ENCODE measurements around the gene CPED1.
A peak's percentile ranks its signal among the peaks of the same experiment; 100 is the strongest.
"Not testable (repeated sequence)": the region's sequence is repeated elsewhere in the genome, so short reads cannot be mapped to it uniquely, and the experiment has no call there.

Gene CPED1

GRCh38 chr7:121269798-121270197 is 281.3 kb downstream of the CPED1 start:
- no peak for DNase-seq

- DNase-seq, result no peak
Observed at GRCh38 chr7:121271098-121271497, 282.6 kb downstream of the CPED1 start.

GRCh38 chr7:121271916-121272315 is 283.4 kb downstream of the CPED1 start:
- DNase-seq, result no peak

GRCh38 chr7:121272676-121273075 is 284.2 kb downstream of the CPED1 start:
- DNase-seq, result no peak

- peak; percentile 17 for DNase-seq
Observed at GRCh38 chr7:121273467-121274167, 285.1 kb downstream of the CPED1 start.

- DNase-seq, result no peak
Observed at GRCh38 chr7:121274467-121274866, 286.0 kb downstream of the CPED1 start.

GRCh38 chr7:121275204-121275603 is 286.7 kb downstream of the CPED1 start:
- no peak for DNase-seq

- no peak for DNase-seq
Observed at GRCh38 chr7:121276313-121276712, 287.8 kb downstream of the CPED1 start.

- DNase-seq, result peak; percentile 68
Observed at GRCh38 chr7:121278120-121279021, 289.9 kb downstream of the CPED1 start.

- peak; percentile 25 for DNase-seq
Observed at GRCh38 chr7:121279060-121279620, 290.6 kb downstream of the CPED1 start.

GRCh38 chr7:121279822-121280221 is 291.3 kb downstream of the CPED1 start:
- DNase-seq, result no peak

GRCh38 chr7:121280656-121281055 is 292.1 kb downstream of the CPED1 start:
- no peak for DNase-seq

- no peak for DNase-seq
Observed at GRCh38 chr7:121282129-121282528, 293.6 kb downstream of the CPED1 start.

- DNase-seq, result no peak
Observed at GRCh38 chr7:121285066-121285667, 296.7 kb downstream of the CPED1 start.

GRCh38 chr7:121286186-121286585 is 297.7 kb downstream of the CPED1 start:
- DNase-seq, result no peak

- DNase-seq, result peak; percentile 24
Observed at GRCh38 chr7:121286742-121287734, 298.5 kb downstream of the CPED1 start.

GRCh38 chr7:121288894-121289293 is 300.4 kb downstream of the CPED1 start:
- no peak for DNase-seq

- not testable (repeated sequence) for DNase-seq
Observed at GRCh38 chr7:121289930-121290329, 301.4 kb downstream of the CPED1 start.

- no peak for DNase-seq
Observed at GRCh38 chr7:121294448-121294992, 306.0 kb downstream of the CPED1 start.

GRCh38 chr7:121297843-121298242 is 309.3 kb downstream of the CPED1 start:
- no peak for DNase-seq

GRCh38 chr7:121298831-121299239 is 310.3 kb downstream of the CPED1 start:
- DNase-seq, result no peak

Data from hematopoietic multipotent progenitor cell treated with erythropoietin and hydrocortisone succinate and interleukin-3 and kit ligand, for 4 days (in vitro differentiated cells).